ENCODE measurements around the gene DRAP1.

GRCh38 chr11:65892661-65893317 is 26.4 kb upstream of the DRAP1 start:
- TF ChIP-seq POLR2AphosphoS5 (IDR thresholded peaks at IDR 0.05; ENCODE audit: borderline replicate concordance, low read depth, low read length): no peak; the same call in 1 of the 2 replicates
- no peak for TF ChIP-seq EZH2 (IDR thresholded peaks at IDR 0.05)
- TF ChIP-seq FOXP2 (optimal IDR thresholded peaks at IDR 0.05; ENCODE audit: control extremely low read depth, extremely low read length, insufficient read depth): no peak

Measured in SK-N-MC (cell line).